ENCODE data around the gene KCNG1. TPM values are rescaled to one million over a fixed set of nuclear protein-coding genes. Genes with fewer than 3 reads are reported as not detected.

The KCNG1 gene
- polyA plus RNA-seq, 1 donor from 2014 or later, result 3.3 TPM

DNA sequence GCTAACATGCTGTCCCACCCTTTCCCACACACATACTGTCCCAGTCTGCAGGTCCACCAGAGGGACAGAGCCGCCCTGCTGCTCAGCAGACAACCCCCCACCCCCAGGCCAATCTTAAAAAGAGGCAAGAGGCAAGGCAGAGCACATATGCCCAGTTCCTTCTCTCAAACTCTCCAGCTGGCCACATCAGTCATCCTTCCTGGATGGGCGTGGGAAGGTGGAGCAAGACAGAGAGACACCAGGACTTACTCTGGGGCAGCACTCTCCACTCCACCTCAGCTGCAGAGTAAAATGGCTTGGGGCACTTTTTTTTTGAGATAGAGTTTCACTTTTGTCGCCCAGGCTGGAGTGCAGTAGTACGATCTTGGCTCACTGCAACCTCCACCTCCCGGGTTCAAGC is 53.5 kb downstream of the KCNG1 start:
- H3K4me3 Mint-ChIP-seq, result no peak overlapping the region
- H3K4me1 Mint-ChIP-seq, result peaks cover 0 to 1% (median 0%) of the 10 kb centered on the region in 3 donors
- H3K36me3 Mint-ChIP-seq, result no peaks in the 10 kb centered on the region
- no peaks in the 10 kb centered on the region for H3K9me3 Mint-ChIP-seq
- no peaks in the 10 kb centered on the region for H3K27me3 Mint-ChIP-seq
- no peak overlapping the region for H3K27ac Mint-ChIP-seq

DNA sequence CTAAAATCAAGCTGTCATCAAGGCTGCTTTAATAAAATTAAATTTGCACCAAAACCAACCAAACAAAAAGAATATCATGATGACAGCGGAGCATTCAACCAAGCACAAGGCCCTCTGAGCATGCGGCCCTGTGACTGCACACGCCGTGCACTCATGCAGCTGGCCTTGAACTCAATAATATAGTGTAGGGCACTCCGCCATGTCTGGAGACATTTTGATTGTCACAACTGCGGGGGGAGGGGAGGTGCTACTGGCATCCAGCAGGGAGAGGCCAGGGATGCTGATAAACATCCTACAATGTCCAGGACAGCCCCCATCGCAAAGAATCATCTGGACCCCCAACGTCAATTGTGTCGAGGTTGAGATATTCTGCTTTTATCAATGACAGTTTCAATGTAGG is 54.6 kb downstream of the KCNG1 start:
- Mint-ChIP-seq H3K4me1 (peaks cover 0 to 1% (median 0%) of the 10 kb centered on the region in 3 donors), H3K4me3 (no peak overlapping the region), H3K27me3 (no peaks in the 10 kb centered on the region), H3K36me3 (no peaks in the 10 kb centered on the region), H3K9me3 (no peaks in the 10 kb centered on the region), H3K27ac (no peak overlapping the region)

DNA sequence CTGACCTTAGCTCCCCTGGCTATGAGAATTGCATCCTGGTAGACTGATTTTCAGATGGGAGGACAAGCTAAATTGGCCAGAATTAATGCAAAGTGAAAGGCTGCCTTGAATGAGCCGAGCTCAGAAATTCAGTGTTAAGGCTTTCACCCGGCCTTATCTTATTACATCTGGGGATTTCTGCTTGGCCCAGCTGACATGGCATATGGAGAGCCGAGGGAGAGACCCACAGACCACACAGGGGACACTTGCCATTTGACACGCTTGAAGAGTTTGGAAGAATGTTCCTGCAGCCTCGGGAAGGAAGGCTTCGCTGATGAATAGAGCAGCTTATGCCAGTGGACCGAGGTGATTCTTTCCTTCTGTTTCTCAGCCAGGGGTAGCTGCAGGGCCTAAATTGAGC is 55.3 kb downstream of the KCNG1 start:
- Mint-ChIP-seq H3K27me3 (no peaks in the 10 kb centered on the region), H3K9me3 (no peaks in the 10 kb centered on the region), H3K4me3 (no peak overlapping the region), H3K36me3 (no peaks in the 10 kb centered on the region), H3K4me1 (peaks cover 0 to 1% (median 0%) of the 10 kb centered on the region in 3 donors), H3K27ac (no peak overlapping the region)

DNA sequence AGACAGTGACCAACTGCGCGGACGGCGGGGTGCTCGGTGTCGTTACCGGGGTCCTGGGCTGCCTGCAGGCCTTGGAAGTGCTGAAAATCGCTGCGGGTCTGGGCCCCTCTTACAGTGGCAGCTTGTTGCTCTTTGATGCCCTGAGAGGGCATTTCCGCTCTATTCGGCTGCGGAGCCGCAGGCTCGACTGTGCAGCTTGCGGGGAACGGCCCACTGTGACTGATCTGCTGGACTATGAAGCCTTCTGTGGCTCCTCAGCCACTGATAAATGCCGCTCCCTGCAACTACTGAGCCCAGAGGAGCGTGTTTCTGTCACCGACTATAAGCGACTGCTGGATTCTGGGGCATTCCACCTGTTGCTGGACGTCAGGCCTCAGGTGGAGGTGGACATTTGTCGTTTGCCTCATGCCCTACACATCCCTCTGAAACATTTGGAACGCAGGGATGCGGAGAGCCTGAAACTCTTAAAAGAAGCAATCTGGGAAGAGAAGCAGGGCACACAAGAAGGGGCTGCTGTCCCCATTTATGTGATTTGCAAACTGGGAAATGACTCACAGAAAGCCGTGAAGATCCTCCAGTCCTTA is 63.3 kb downstream of the KCNG1 start:
- Mint-ChIP-seq H3K27me3 (no peaks in the 10 kb centered on the region), H3K4me1 (peaks cover 13 to 32% (median 32%) of the 10 kb centered on the region in 3 donors), H3K36me3 (peaks cover 2% of the 10 kb centered on the region), H3K4me3 (peak overlapping the region; percentile 96 to 99 (median 99)), H3K27ac (peak overlapping the region in 2 of 3 donors; percentile 45 to 99), H3K9me3 (no peaks in the 10 kb centered on the region)

DNA sequence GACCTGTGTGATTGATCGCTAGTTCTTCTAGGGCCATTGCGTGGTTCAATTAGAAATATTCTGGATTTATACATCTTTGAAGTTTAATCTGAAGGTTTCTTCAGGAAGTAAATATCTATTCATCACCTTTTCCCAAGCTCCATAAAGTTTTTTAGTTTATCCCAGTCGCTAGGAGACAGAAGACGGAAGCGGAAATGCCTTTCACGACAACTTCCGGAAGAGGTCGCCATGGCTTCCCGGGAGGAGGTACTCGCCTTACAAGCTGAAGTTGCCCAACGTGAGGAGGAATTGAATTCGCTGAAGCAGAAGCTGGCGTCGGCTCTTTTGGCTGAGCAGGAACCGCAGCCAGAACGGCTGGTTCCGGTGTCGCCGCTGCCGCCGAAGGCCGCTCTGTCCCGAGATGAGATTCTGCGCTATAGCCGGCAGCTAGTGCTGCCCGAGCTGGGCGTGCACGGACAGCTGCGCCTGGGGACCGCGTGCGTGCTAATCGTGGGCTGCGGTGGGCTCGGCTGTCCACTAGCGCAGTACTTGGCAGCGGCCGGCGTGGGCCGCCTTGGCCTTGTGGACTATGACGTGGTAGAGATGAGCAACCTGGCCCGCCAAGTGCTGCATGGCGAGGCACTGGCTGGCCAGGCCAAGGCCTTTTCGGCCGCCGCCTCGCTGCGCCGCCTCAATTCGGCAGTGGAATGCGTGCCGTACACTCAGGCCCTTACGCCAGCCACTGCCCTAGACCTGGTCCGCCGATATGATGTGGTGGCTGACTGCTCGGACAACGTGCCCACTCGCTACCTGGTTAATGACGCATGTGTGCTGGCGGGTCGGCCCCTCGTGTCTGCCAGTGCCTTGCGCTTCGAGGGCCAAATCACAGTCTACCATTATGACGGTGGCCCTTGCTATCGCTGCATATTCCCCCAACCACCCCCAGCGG is 64.0 kb downstream of the KCNG1 start, which contains the start of gene MOCS3:
Gene MOCS3 (plus strand): TSS at position 204 of the 928 bp plus-strand sequence. CDS start 25 bp downstream, at position 229.
- no peaks in the 10 kb centered on the region for H3K9me3 Mint-ChIP-seq
- H3K27ac Mint-ChIP-seq, result peak within 1 kb of the TSS; percentile 99 to 100 (median 100)
- peaks cover 2% of the 10 kb centered on the region for H3K36me3 Mint-ChIP-seq
- H3K4me3 Mint-ChIP-seq, result peak within 1 kb of the TSS; percentile 96 to 99 (median 99)
- no peaks in the 10 kb centered on the region for H3K27me3 Mint-ChIP-seq
- peaks cover 13 to 32% (median 32%) of the 10 kb centered on the region in 3 donors for H3K4me1 Mint-ChIP-seq

DNA sequence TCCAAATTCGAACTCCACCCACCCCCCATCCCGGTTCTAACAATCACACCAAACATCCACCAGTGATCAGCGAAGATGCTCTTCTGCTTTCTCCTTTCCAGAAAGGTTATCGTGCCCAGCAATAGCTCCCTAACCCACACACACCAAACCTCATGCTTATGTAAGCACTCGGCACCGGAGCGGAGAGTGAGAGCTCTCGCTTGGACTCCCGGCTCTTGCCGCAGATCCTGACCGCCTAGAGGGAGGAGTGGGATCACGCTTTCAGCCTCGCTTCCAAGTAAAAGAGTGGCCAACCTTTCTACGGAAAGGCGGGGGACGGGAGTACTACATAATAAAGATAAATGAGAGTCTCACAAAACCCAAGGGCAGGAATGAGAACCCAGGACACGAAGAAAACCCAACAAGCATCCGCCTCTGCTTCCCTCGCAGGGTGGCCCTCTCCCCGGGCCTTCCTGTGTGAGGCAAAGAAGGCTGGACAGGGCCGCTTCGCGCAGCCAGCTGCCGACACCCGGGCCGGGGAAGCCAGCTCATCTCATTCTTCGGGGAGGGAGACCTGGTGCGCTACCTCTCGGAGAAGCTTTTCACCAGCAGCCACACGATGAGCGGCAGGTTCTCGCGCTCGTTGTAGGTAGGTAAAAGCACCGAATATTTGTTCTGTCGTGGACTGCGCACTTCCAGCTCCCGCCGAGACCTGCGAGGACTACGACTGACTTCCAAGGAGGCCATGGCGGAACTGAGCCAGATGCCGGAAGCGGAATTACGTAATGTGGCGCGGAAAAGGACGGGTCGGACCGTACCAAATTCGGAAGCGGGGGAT is 64.9 kb downstream of the KCNG1 start, which contains the start of gene DPM1:
Gene DPM1 (minus strand): TSS at position 735 of the 817 bp plus-strand sequence. CDS start 9 bp downstream, at position 726.
- H3K4me3 Mint-ChIP-seq, result peak within 1 kb of the TSS; percentile 96 to 99 (median 99)
- H3K27ac Mint-ChIP-seq, result peak within 1 kb of the TSS; percentile 99 to 100 (median 100)
- peaks cover 2% of the 10 kb centered on the region for H3K36me3 Mint-ChIP-seq
- no peaks in the 10 kb centered on the region for H3K27me3 Mint-ChIP-seq
- no peaks in the 10 kb centered on the region for H3K9me3 Mint-ChIP-seq
- H3K4me1 Mint-ChIP-seq, result peaks cover 13 to 32% (median 32%) of the 10 kb centered on the region in 3 donors

DNA sequence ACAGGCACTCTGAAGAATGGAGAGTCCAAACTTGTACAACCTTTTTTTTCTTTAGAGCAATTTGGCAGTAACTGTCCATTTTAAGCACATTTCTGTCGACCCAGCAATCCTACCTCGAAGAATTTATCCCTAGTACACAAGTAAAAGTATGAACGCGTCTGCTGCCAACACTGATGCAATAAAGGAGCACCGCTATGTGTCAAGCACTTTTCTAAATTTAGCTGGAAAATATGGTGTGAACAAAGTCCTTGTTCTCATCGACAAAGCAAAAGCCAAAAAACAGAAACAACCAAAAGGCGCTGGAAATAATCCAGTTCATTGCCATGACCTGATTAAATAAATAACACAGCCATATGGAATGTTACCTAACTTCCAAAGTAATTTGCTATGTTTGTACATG is 65.6 kb downstream of the KCNG1 start:
- H3K9me3 Mint-ChIP-seq, result no peaks in the 10 kb centered on the region
- peak overlapping the region; percentile 99 to 100 (median 100) for H3K27ac Mint-ChIP-seq
- H3K4me1 Mint-ChIP-seq, result peaks cover 13 to 32% (median 31%) of the 10 kb centered on the region in 3 donors
- no peaks in the 10 kb centered on the region for H3K27me3 Mint-ChIP-seq
- peak overlapping the region; percentile 96 to 99 (median 99) for H3K4me3 Mint-ChIP-seq
- H3K36me3 Mint-ChIP-seq, result peaks cover 2% of the 10 kb centered on the region

DNA sequence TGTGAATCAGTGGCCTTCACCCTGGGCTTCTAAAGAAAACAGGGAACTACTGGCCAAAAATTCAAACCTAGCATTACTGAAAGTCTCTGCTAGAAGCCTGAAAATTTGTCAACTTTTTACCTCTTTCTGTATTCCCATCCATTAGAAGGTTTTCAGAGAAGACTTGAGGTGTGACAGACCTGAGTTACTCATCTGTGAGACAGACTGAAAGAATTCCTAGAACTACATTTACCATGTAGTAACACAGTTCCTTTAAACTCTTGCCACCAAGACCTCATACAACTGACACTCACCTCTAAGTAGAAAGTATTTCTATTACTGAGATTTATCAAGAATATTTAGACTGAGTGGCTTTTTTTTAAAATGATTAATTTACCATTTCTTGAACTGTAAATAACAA is 69.1 kb downstream of the KCNG1 start:
- Mint-ChIP-seq H3K27me3 (no peaks in the 10 kb centered on the region), H3K36me3 (no peaks in the 10 kb centered on the region), H3K4me1 (peaks cover 11 to 24% (median 20%) of the 10 kb centered on the region in 3 donors), H3K27ac (no peak overlapping the region), H3K4me3 (peak overlapping the region in 1 of 4 donors; percentile 23), H3K9me3 (no peaks in the 10 kb centered on the region)

Other genes with a start within 250 kb of the KCNG1 start
- gene BCAS4, start 228.0 kb downstream of the KCNG1 start, polyA plus RNA-seq, result 118 TPM
- 10.3 TPM for gene ADNP, start 91.7 kb downstream of the KCNG1 start, polyA plus RNA-seq
- 62.1 TPM for gene DPM1, start 64.6 kb downstream of the KCNG1 start, polyA plus RNA-seq
- 3.5 TPM for gene MOCS3, start 64.3 kb downstream of the KCNG1 start, polyA plus RNA-seq